NCI-H226 (cell line): Measurements from ENCODE around the gene SNIP1.
"Not testable (repeated sequence)": the region's sequence is repeated elsewhere in the genome, so short reads cannot be mapped to it uniquely, and the experiment has no call there.

ENCODE experiments used
- DNase-seq: peaks from one replicate; pipeline ENCODE4 v3.0.0-alpha.2; 2015

SNIP1 gene, protein sequence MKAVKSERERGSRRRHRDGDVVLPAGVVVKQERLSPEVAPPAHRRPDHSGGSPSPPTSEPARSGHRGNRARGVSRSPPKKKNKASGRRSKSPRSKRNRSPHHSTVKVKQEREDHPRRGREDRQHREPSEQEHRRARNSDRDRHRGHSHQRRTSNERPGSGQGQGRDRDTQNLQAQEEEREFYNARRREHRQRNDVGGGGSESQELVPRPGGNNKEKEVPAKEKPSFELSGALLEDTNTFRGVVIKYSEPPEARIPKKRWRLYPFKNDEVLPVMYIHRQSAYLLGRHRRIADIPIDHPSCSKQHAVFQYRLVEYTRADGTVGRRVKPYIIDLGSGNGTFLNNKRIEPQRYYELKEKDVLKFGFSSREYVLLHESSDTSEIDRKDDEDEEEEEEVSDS

DNA sequence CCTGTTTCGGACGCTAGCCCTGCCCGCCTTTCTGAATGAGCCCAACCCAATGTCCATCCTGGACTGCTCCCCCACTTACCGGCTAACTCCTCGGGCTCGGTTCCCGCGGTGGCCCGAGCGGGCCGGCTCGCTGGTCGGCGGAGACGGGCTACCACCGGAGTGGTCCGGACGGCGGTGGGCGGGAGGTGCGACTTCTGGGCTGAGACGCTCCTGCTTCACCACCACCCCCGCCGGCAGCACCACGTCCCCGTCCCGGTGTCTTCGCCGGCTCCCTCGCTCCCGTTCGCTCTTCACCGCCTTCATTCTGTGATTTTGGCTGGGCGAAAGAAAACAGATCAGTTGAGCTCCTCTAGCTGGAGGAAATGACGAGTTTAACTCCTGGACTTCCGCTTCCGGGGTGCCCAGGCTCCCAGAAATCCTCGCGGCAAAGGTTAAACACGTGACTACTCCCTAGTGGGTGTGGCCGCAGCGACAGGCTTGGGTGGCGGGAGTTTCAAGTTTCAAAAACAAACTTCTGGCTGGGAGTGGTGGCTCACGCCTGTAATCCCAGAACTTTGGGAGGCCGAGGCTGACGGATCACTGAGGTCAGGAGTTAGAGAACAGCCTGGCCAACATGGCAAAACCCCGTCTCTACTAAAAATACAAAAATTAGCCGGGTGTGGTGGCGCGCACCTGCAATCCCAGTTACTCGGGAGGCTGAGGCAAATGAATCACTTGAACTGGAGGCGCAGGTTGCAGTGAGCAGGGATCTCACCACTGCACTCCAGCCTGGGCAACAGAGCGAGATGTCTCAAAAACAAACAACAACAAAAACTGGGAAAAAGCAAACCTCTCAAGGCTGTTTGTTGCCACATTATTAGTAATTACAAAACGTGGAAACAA lies at the start of gene SNIP1:
Gene SNIP1 (minus strand): TSS at position 367 of the 882 bp plus-strand sequence. CDS start 64 bp downstream, at position 303.
- DNase-seq, result peak; percentile 86

DNA sequence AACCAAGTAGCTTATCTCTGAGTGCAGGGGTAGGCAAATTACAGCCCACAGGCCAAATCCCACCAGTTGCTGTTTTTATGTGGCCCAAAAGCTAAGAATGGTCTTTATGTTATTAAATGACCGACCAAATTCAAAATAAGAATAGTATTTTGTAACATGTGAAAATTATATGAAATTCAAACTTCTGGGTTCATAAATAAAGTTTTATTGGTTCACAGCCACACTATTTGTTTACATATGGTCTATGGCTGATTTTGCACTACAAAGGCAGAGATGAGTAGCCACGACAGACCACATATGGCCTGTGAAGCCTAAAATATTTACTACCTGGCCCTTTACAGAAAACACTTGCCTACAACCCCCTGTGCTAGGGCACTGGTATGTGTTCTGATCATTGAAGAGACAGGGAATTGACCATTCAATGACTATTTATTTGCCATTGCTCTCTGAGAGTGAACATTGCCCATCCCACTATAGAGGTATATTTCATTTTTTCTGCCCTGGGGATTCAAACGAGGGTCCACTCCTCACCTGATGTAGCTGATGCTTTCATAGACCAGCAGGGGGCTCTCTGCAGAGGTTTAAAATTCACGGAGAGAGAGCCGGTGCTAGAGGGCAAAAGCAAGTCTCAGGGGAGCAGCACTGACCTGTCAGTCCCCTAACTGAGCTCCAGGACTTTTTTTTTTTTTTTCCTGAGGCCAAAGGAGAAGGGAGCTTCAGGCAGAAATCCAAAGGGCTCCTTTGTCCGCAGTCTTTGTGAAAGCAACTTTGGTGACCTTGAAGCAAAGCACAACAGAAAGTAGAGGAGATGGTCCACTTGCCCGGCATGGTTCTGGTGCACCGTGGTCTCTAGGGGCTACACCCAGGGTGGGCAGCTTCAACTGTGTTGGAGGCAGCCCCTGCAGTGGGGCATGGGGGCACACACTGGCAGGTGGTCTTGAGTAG lies 48.9 kb upstream of the SNIP1 start:
- DNase-seq, result peak; percentile 6

DNA sequence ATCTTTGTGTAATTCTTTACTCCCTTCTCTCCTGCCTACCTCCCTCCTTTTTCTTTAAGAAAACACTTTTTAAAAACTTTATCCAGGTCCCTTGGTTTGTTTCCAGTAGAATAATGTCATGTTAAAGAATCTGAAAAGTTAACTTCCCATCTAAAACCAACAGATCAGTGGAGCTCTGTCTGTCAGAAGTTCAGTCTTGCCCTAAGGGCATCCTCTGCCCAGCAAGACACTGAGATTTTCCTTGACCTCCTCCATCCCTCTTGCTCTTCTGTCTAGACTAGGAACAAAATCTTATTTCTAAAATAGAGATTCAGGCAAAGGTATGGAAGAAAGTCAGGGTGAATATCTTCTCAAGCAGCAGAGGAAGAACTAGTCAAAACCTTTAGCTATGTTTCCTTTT lies 47.3 kb upstream of the SNIP1 start:
- DNase-seq, result no peak

DNA sequence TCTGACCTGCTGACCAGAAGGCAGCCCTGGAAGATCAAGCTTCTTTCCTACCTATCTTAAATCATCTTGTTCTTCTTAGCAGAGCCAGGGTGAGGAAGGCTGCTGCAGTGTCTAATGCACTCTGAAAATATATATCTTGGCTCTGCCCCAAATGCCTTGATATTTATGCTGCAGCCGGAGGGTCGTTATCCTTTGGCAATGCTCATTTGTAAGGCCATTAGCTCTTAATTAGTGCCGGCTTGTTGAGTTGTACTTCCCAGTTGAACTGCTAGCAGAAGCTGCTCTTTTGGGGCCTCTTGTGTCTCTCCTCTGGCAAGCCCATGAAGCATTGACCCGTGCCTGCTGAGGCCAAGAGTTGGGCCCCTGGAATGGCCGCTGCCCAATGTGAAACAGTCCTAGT lies 45.8 kb upstream of the SNIP1 start:
- no peak for DNase-seq

DNA sequence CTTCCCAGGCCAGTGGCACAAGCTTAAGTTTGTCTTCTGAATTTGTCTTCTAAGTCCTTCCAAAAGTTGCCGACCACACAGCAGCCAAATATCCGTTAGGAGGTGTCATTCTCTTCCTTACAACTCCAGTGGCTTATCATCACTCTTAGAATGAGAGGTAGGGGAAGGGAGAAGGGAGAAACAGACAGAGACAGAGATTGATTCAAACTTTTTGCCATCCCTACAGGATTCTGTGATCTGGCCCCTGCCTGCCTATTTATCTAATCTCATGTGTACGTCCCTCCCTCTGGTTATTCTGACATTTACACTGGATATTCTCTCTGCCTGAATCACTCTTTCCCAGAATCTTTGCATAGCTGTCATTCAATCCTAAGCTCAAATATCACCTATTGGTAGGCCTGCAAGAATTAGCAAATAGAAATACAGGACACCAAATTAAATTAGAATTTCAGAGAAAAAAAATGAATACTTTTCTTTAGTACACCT lies 42.1 kb upstream of the SNIP1 start:
- DNase-seq, result no peak

DNA sequence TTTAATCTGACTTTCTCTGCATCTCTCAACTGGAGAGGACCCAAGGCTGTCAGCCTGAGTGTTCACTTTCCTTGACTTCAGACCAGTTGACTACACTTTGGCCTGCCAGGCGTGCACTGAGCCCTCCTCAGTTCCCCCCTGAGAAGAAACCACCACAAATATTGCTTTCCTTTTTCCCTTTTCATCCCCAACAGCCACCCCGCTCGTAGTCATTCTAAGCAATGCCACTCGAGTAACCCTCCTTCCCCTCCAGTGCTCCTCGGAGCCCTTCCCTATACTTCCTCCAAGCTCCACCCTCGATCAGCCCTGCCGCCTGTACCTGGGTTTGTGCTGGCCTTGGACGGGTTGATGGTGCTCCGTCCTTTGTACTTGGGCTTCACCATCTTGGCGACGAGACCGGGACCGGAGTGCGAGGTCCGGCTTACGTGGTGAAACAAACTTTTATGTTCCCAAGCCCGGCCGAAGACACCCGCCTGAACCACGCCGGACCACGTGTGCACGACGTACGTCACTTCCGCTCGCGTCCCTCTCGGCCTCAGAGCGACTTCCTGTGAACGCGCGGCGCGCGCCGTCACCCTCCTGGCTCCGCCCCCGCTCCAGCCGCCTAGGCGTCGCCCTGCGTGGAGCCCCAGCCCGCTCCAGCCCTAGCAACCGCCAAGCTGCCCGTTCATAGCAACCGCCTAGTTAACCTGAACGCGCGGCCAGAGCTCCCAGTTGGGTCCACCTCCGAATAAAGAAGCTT lies 41.5 kb upstream of the SNIP1 start, which contains the start of gene GNL2:
Gene GNL2 (minus strand): TSS at position 498 of the 742 bp plus-strand sequence. CDS start 115 bp downstream, at position 383.
- DNase-seq, result peak; percentile 94

DNA sequence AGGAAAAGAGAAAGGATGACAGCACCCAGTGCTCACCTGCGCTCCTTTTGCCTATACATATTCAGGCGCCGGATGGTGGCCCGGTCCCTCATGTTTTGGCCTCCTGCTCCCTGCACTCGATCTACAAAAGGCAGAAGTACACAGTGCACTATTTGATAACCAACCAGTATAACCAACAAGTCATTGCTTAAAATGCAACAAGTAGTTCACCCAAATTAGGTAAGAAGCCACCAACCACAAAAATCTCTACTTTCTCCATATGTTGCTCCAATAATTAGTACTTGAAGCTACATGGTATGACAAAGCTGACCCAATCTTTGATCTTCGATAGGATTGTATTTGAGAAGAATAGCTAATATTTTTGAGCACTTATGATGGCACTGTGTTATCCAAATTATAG lies 39.6 kb upstream of the SNIP1 start:
- DNase-seq, result no peak

DNA sequence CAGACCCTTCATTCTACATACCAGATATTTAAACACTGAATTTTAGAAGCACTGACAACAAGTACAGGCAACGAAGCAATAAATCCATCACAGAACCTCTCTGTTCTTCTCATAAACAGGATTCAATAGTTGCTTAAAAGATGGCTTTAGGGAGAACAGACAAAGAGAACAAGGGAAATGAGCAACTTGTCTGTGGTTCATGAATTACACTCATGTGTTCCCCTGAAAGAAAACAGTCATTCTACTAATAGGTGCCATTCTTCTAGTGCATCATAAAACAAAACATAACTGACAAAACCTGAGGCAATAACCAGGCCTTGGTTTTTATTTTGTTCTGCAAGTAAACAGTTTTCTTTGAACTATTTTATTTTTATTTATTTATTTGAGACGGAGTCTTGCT lies 34.8 kb upstream of the SNIP1 start:
- DNase-seq, result no peak

DNA sequence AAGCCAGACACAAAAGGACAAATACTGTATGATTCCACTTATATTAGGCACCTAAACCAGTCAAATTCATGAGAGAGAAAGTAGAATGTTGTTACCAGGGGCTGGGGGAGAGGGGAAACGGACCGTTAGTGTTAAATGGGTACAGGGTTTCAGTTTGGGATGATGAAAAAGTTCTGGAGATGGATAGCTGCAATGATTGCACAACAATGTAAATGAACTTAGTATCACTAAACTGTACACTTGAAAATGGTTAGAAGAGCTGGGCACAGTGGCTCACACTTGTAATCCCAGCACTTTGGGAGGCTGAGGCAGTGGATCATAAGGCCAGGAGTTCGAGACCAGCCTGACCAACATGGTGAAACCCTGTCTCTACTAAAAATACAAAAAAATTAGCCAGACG lies 30.5 kb upstream of the SNIP1 start:
- DNase-seq, result not testable (repeated sequence)

DNA sequence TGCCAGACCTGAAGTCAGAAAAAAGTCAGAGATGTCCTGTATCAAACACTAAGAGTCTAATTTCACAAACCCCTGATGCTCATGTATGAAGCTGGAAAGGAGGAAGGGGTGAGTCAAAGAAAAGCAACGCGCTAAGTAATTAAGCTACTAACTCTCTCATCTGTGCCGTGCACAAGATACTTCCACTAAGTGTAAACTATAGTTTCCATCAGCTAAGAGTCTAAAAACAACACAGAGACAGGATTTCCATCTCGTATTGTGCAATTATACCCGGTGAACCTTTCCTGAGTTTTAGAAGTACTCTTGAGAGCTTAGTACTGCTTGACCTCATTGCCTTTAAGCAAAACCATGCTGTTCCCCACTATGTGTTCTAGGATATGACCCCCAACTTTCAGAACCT lies 21.6 kb upstream of the SNIP1 start:
- no peak for DNase-seq

DNA sequence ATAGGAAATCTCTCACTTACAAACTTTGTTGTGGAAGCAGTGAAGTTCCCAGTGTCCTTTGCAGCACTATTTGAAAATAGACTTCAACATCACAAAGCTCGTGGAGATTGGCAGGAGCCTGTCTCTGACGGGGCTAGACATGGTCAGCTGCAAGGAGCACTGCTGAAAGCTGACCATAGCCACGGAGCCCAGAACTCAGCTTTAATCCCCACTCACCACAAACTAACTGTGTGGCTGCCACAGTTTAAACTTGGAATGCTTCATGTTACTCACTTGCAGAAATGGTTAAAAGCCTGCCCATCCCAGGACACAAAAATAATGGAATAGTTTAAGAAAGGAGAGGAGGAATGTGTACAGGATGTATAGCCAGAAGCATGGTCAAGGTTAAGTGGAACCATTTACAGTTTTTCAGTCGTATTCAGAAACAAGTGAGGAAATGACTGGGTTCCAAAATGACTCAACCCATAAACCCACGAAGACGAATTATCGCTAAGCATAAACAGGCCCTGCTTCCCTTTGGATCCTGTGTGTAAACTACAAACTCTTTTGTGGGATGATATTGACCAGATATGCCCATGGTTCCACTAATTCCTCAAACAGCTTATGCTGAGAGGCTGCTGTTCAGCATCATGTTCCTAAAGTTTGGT lies 20.9 kb upstream of the SNIP1 start:
- DNase-seq, result peak; percentile 34

DNA sequence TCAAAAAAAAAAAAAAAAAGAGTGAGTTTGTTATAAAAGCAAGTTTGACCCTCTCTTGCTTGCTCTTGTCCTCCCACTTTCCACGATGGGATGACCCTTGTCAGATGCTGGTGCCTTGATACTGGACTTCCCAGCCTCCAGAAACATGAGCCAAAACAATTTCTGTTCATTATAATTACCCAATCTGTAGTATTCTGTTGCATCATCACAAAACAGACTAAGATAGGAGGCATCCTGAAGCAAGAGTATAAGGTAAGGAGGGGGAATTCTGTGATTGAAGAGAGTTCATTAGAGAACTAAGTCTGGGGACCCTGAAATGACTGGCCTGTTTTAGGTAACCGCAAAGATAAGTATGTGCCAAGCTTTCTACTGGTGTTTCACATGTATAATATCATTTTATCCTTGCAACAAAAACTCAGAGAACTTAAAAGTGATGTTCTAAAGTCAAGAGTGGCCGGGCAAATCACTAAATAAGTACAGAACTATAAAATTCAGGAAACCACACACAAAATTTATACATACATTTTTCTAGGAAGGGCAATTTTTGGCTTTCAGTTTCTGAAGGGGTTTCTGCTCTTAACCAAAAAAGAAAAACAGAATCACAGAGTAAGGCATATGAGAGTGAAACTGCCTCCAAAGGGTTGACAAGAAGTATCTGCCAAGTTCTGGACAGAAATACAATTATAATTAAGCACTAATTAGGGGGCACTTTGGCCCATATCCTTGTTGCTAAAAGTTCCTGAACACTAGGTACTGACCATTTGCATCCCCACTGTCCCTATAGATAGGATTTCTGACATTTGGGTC lies 16.6 kb upstream of the SNIP1 start:
- no peak for DNase-seq

DNA sequence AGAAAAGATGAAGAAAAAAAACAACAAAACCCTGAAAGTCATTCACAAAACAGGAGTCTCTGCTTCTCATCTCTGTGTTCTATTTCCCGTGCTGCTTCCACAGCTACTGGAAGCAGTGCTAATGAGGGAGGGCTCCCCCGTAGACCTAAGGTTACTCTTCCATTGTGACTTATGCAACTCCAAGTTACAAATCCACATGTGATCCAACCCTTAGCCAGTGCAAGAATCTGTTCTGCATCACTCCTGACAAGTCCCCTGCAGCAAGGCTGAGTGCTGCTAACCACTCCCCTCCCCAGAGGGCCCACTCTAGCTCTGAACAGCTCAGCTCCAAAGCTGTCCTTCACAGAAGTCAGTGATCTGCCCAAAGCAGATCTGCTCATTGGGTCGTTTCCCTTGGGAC lies 12.9 kb upstream of the SNIP1 start:
- no peak for DNase-seq

DNA sequence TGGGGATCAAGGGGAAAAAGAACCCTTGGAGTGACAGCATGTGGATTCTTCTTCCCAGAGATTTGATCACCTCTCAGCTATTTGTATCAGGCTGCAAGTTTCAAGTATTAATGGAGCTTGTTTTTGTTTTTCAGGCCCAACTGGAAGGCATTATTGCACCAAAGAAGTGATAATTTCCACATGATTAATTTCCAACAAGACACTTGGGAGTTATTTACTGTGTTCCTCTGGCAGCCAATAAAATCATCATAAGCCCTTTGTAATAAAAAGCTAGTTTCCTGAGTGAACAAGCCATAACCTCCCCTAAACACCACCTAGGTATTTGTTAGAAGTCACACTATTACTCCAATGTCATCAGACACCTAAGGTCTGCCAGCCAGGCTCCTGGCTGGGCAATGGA lies 10.8 kb upstream of the SNIP1 start:
- no peak for DNase-seq

DNA sequence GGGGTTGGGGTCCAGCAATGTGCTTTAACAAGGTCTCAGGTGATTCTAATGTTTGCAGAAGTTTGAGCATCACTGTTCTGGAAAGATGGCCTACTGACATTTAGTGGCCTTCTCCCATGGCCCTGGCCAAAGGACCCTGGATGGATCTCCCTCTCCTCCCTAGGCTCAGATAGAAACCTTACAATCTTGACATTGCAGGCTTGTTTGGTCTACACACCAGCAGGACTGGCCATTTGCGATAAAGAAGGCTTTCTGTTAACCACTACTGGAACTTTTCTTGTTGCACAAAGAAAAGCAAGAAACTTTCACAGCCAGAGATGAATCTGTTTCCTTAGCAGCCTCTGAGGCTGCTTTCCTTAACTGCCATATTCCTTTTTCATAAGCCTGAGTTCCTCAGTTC lies 8.9 kb upstream of the SNIP1 start:
- DNase-seq, result no peak

DNA sequence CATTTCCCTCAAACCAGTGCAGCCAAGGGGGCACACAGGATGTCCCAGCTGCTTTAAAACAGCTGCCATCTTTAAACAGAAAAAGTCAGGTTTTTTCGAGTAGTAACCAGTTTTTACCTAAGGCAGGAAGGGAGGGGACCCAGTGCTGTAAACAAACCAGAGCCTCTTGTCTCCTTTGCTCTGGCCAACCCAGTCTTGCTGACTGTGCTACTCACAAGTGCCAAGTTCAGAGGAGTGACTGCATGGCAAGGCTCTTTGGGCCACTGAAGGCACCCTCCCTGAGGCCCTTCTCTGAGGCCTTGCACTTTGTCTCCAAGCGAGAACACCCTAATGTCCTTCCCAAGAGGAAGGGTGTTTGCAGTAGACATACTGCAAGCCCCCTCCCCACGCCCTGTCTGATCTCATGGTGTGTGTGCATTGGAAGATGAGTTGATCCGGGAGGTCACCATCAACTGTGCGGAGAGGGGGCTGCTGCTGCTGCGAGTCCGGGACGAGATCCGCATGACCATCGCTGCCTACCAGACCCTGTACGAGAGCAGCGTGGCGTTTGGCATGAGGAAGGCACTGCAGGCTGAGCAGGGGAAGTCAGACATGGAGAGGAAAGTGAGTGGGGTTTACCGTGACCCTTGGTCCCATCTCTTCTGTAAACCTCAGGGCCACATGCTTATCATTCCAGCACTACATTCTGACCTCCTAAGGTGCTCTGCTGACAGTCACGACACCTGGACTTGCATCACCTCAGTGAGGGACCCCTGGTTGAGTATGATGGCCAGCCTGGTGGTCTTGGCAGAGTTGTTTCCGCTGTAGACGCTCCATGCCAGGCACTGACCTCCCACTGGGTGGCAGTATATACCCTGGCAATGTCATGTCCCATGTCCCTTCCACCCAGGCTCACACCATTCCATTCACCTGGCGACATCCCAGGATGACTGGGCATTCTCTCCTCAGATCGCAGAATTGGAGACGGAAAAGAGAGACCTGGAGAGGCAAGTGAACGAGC lies 7.3 kb upstream of the SNIP1 start:
- no peak for DNase-seq

DNA sequence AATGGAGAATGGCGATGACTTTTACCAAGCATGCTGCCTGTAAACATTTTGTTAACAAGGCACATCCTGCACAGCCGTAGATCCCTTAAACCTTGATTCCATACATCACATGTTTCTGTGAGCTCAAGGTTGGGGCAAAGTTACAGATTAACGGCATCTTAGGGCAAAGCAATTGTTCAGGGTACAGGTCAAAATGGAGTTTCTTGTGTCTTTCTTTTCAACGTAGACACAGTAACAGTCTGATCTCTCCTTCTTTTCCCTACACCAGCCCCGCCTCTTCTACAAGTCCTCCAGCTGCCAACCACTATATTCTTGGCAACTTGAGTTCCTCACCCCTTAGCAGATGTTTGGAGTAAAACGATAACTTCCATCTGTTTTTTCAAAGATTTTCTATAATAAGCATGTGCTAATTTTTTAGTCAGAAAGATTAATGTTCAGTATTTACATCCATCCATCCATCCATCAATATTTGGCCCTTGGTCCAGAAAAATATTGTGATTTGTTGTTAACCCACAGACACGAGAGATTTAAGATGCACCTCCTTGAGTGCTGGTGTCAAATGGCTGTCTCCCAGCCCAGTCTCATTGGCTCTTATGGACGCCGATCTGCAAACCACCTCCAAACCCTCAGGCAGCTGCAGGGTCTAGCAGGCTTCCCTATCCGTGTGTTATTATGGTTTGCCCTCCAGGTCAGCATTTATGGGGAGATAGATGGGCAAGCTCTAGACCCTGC lies 6.5 kb upstream of the SNIP1 start:
- DNase-seq, result no peak

DNA sequence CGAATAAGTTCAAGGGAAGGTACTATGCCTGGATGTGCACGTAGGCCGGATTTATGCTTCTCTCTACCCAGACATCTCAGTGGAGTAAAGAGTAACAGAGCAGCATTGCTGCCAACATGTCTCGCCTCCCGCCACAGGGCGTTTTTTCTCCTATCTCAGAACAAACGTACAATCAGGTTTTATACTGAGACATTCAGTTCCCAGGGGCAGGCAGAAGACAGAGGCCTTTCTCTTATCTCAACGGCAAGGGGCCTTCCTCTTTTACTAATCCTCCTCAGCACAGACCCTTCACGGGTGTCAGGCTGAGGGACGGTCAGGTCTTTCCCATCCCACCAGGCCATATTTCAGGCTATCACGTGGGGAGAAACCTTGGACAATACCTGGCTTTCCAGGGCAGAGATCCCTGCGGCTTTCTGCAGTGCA lies 5.9 kb upstream of the SNIP1 start:
- DNase-seq, result not testable (repeated sequence)
